Measurements from ENCODE around the gene EZH2.

DNA sequence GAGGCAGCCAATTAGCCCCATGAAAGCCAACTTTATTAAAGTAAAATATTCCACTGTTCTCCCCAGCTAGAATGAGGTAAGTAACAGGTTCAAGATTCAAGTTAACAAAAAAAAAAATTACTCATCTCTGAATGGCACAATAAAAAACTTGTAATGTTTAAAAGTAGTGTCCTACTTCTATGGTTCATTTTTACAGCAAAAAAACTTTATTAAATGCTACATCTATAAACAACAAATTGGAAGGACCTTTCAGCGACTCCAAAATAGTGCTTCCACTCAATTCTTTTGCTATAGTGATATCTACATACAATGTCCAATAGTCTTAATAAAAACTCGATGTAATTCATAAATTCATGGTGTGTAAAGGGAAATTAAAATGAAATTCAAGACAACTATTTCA is 59.2 kb downstream of the EZH2 start:
- TF ChIP-seq ARNT (IDR thresholded peaks at IDR 0.05) (no peak), HDGF (IDR thresholded peaks at IDR 0.05; ENCODE audit: borderline replicate concordance) (no peak), PKNOX1 (IDR thresholded peaks at IDR 0.05) (no peak), SP1 (IDR thresholded peaks at IDR 0.05) (no peak), FOXK2 (IDR thresholded peaks at IDR 0.05) (no peak), TARDBP (IDR thresholded peaks at IDR 0.05) (no peak)
